ENCODE results near the gene HMOX2.

DNA sequence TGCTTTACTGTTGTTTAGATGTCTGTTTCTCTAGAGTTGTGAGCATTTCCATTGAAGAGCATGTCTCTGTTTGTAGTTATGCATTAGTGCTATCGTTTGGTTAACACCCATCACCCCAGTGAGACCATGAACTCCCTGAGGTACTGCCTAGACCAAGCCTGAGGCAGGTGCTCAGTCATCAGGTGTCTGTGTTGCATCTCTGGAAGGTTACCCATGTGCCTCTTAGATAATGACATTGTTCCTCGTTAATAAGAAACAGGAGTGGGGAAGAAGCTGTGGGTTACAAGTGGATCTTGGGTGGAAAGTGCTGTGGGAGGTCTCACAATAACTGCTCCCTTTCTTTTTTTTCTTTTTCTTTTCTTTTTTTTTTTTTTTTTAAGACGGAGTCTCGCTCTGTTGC, 32.2 kb upstream of the HMOX2 start:
- TF ChIP-seq POLR2A (IDR thresholded peaks at IDR 0.05; ENCODE audit: low read depth, low read length), result no peak
- no peak for TF ChIP-seq POLR2AphosphoS5 (IDR thresholded peaks at IDR 0.05; ENCODE audit: low read depth, low read length)
- TF ChIP-seq SPI1 (IDR thresholded peaks at IDR 0.05; ENCODE audit: low read depth, low read length), result no peak
- no peak for TF ChIP-seq TAF1 (IDR thresholded peaks at IDR 0.05; ENCODE audit: low read depth, low read length)
- no peak for TF ChIP-seq PAX5 (IDR thresholded peaks at IDR 0.05; ENCODE audit: insufficient read depth, low read length, severe bottlenecking)
